PC-9 (cell line): Measurements from ENCODE around the gene SELENOI. TPM values are rescaled to one million over a fixed set of nuclear protein-coding genes. Genes with fewer than 3 reads are reported as not detected.

Experiments used
- BruUV-seq: library from RNA; stranded (reverse); fragments of 400-500 nt; replicated peaks from 2 replicates; lab custom pipeline; 2021; lab: Mats Ljungman, UMichigan
- CTCF ChIA-PET: fragments of 300-600 bp; sonication (Branson Sonifier 250); formaldehyde crosslinking; loops from one replicate; lab custom pipeline; 2022; ENCODE audit warnings: antibody characterized with exemption; lab: Charles Lee
- POLR2A ChIA-PET: fragments of 300-600 bp; sonication (Branson Sonifier 250); formaldehyde crosslinking; loops from one replicate; lab custom pipeline; 2022; ENCODE audit warnings: antibody characterized with exemption; ENCODE audit not compliant: unreplicated experiment; lab: Charles Lee
- DNase-seq, 2 experiments: peaks; one replicate each; pipeline versions ENCODE4 v3.0.0 to v3.0.0-alpha.2; 2015 to 2022; ENCODE audit warnings: mixed read lengths in 1 of 2
- H2AFZ ChIP-seq: fragments of 200-600 bp; sonication (generic); 2 replicates; pipeline ENCODE4 v1.8.1; 2017; ENCODE audit warnings: antibody characterized with exemption
- H3F3A ChIP-seq: fragments of 200-600 bp; sonication (generic); 2 replicates; pipeline ENCODE4 v1.8.1; 2017; ENCODE audit warnings: antibody characterized with exemption, mild to moderate bottlenecking, low read depth; ENCODE audit not compliant: insufficient read depth
- H3K27ac ChIP-seq: fragments of 200-600 bp; sonication (generic); 2 replicates; pipeline ENCODE4 v1.6.1; 2016; ENCODE audit warnings: mixed run types
- H3K27me3 ChIP-seq: fragments of 200-600 bp; sonication (generic); 2 replicates; pipeline ENCODE4 v1.6.1; 2016; ENCODE audit warnings: low read depth, mixed run types; ENCODE audit not compliant: insufficient read depth
- H3K36me3 ChIP-seq: fragments of 200-600 bp; sonication (generic); 2 replicates; pipeline ENCODE4 v1.6.1; 2016; ENCODE audit warnings: low read depth, mixed run types
- H3K4me1 ChIP-seq: fragments of 200-600 bp; sonication (generic); replicated peaks from 2 replicates; pipeline ENCODE4 v1.6.1; 2016; ENCODE audit warnings: mixed run types; ENCODE audit not compliant: insufficient read depth
- H3K4me2 ChIP-seq: fragments of 200-600 bp; sonication (generic); 2 replicates; pipeline ENCODE4 v1.6.1; 2017; ENCODE audit warnings: mixed run types
- H3K4me3 ChIP-seq: fragments of 200-600 bp; sonication (generic); 2 replicates; pipeline ENCODE4 v1.6.1; 2016; ENCODE audit warnings: mixed run types
- H3K79me2 ChIP-seq: fragments of 200-600 bp; sonication (generic); 2 replicates; pipeline ENCODE4 v1.6.1; 2017; ENCODE audit warnings: low read depth, mixed run types
- H3K9me2 ChIP-seq: fragments of 200-600 bp; sonication (generic); 2 replicates; pipeline ENCODE4 v1.8.1; 2017; ENCODE audit warnings: mild to moderate bottlenecking; ENCODE audit not compliant: insufficient read depth
- H3K9me3 ChIP-seq: fragments of 200-600 bp; sonication (generic); 2 replicates; pipeline ENCODE4 v1.8.1; 2016; ENCODE audit warnings: low read depth; ENCODE audit not compliant: insufficient read depth
- H4K20me1 ChIP-seq: fragments of 200-600 bp; sonication (generic); 2 replicates; pipeline ENCODE4 v1.8.1; 2017; ENCODE audit not compliant: insufficient read depth
- EZH2 ChIP-seq: fragments of 200-600 bp; sonication (generic); IDR thresholded peaks from 2 replicates; pipeline ENCODE4 v1.8.0; 2017; ENCODE audit warnings: antibody characterized with exemption, low read depth
- intact Hi-C: fragments of 100-400 bp; cut with micrococcal nuclease; formaldehyde crosslinking; loops from one replicate; pipeline ENCODE4 v1.10.0; 2022; ENCODE audit not compliant: unreplicated experiment
- total RNA-seq: library from RNA; stranded (reverse); gene quantifications from 2 replicates; pipeline ENCODE4 v1.2.3, GENCODE V29; 2021
- TF ChIP-seq, protein P1 (sequence below): fragments of 200-600 bp; sonication (generic); conservative IDR thresholded peaks from 2 replicates; pipeline ENCODE4 v1.6.1; 2017; ENCODE audit warnings: mixed run types, antibody characterized with exemption, mild to moderate bottlenecking, moderate library complexity

Gene SELENOI
- total RNA-seq, 1 experiment from 2014 or later = 60.8 TPM

DNA sequence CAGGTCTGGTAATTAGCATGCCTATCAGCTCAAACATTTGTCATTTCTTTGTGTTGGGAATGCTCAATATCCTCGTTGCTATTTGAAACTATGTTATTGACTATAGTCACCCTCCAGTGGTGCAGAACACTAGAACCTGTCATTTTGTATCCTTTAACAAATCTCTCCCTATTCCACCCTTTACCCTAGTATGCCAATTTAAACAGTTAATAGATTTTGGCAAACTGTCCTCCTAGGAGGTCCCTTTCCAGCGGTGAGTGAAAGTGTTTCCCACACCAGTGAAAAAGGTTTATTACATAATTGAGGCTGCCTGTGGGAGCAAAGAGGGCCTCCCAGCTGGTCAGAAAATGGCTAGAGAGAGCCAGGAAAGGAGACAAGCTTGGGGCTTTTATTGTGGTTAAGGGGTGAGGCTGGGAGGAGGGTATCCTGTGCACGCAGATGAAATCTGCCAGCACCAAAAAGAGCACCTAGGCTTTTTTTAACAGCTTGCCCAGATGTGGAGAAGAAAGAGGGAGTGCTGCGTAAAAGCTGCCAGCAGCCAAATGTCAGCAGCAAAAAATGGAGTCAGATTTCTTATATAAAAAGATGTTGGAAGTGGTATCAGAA is 53.9 kb downstream of the SELENOI start:
- BruUV-seq = no TSS peak
- DNase-seq = no peak

DNA sequence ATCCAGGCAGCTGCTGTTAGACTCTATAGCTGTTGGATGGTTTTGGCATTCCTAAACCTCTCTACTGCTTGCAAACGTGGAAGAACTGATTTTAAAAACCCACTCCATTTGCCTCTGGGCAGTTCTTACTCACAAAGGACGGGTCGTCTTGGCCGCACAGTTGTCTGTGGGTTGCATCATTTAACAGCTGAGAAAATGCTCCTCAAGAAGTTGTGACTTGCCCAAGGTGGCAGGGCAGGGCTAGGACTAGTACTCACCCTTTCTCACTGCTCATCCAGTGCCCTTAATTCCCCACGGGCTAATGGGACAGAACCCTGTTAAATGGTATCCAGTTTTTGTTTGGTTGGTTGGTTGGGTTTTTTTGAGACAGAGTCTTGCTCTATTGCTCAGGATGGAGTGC is 54.8 kb downstream of the SELENOI start:
- H2AFZ ChIP-seq = no peak overlapping the region
- intact Hi-C loops = no loop called here
- no peak for DNase-seq
- no peaks in the 10 kb centered on the region for H3K9me3 ChIP-seq
- TF ChIP-seq, protein P1, sequence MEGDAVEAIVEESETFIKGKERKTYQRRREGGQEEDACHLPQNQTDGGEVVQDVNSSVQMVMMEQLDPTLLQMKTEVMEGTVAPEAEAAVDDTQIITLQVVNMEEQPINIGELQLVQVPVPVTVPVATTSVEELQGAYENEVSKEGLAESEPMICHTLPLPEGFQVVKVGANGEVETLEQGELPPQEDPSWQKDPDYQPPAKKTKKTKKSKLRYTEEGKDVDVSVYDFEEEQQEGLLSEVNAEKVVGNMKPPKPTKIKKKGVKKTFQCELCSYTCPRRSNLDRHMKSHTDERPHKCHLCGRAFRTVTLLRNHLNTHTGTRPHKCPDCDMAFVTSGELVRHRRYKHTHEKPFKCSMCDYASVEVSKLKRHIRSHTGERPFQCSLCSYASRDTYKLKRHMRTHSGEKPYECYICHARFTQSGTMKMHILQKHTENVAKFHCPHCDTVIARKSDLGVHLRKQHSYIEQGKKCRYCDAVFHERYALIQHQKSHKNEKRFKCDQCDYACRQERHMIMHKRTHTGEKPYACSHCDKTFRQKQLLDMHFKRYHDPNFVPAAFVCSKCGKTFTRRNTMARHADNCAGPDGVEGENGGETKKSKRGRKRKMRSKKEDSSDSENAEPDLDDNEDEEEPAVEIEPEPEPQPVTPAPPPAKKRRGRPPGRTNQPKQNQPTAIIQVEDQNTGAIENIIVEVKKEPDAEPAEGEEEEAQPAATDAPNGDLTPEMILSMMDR = no peak
- TF ChIP-seq EZH2 = no peak
- H3K9me2 ChIP-seq = no peaks in the 10 kb centered on the region
- H3K4me3 ChIP-seq = no peak overlapping the region
- CTCF ChIA-PET = no interaction called here
- no peaks in the 10 kb centered on the region for H3K36me3 ChIP-seq
- H3K4me1 ChIP-seq = no peaks in the 10 kb centered on the region
- POLR2A ChIA-PET = no interaction called here
- BruUV-seq = no TSS peak
- no peak overlapping the region for H3K27ac ChIP-seq
- no peak overlapping the region for H3K4me2 ChIP-seq
- H3K79me2 ChIP-seq = no peaks in the 10 kb centered on the region
- H3K27me3 ChIP-seq = no peaks in the 10 kb centered on the region
- H4K20me1 ChIP-seq = no peaks in the 10 kb centered on the region
- peaks cover 20% of the 10 kb centered on the region; the same call in 1 of the 2 replicates for H3F3A ChIP-seq

More for the DNA sequence above, 53.9 kb downstream of the SELENOI start:
- no peak overlapping the region for H3K4me2 ChIP-seq
- H3K4me1 ChIP-seq = no peaks in the 10 kb centered on the region
- H3K27me3 ChIP-seq = no peaks in the 10 kb centered on the region
- H3K36me3 ChIP-seq = no peaks in the 10 kb centered on the region
- intact Hi-C loops = no loop called here
- no peaks in the 10 kb centered on the region for H3K9me2 ChIP-seq
- no peaks in the 10 kb centered on the region for H4K20me1 ChIP-seq
- H3K79me2 ChIP-seq = no peaks in the 10 kb centered on the region
- no peak overlapping the region for H2AFZ ChIP-seq
- ChIA-PET POLR2A (interaction anchor here (0.6 kb wide), 1 partner anchor 35 kb away, joined by 3 read pairs; no protein-coding TSS in a partner anchor), CTCF (no interaction called here)
- H3K9me3 ChIP-seq = no peaks in the 10 kb centered on the region
- TF ChIP-seq EZH2 = no peak
- TF ChIP-seq, protein P1 = no peak
- no peak overlapping the region for H3K4me3 ChIP-seq
- no peak overlapping the region for H3K27ac ChIP-seq
- H3F3A ChIP-seq = peaks cover 20% of the 10 kb centered on the region; the same call in 1 of the 2 replicates

DNA sequence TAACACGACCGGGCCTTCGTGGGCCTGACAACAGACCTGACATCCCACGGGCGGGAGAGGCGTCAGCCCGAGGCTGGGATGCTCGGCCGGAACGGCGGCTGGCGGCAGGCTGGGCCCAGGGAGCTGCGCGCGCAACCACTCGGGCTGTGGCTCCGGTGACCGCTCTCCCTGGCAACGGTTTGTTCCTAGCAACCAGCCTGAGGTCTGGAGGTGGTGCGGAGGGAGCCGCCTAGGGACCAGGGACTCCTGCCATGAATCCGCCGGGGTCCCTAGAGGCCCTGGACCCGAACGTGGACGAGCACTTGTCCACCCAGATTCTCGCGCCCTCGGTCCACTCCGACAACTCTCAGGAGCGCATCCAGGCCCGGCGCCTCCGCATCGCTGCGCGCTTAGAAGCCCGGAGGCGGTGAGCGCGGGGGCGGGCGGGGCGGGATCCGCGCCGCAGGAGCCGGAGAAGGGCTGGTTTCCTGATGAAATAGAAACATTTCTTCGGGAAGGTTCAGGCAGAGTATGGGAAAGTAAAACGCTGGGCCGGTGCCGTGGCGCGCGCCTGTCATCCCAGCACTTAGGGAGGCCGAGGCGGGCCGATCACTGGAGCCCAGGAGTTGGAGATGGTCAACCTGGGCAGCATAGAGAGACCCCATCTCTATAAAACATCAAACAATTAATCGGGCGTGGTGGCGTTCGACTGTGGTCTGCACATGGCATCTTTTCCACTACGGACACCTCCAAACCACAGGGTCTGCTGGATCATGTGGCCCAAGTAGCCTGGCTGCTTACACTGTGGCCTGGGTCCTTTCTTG is 56.0 kb downstream of the SELENOI start, which contains the start of gene DRC1:
Gene DRC1 (plus strand): TSS at position 182 of the 803 bp plus-strand sequence. CDS start 70 bp downstream, at position 252.
- no TSS peak for BruUV-seq
- H3F3A ChIP-seq = peaks cover 11% of the 10 kb centered on the region; the same call in 1 of the 2 replicates
- intact Hi-C loops = no loop called here
- H3K9me3 ChIP-seq = no peaks in the 10 kb centered on the region
- ChIA-PET CTCF (no interaction called here), POLR2A (interaction anchor here (0.6 kb wide), 1 partner anchor 431 kb away, joined by 3 read pairs; no protein-coding TSS in a partner anchor)
- no peak within 1 kb of the TSS for H2AFZ ChIP-seq
- H3K79me2 ChIP-seq = no peaks in the 10 kb centered on the region
- TF ChIP-seq, protein P1 = no peak
- TF ChIP-seq EZH2 = no peak
- no peaks in the 10 kb centered on the region for H4K20me1 ChIP-seq
- peak in 1 of 2 experiments; percentile 82 for DNase-seq
- H3K4me1 ChIP-seq = no peaks in the 10 kb centered on the region
- no peaks in the 10 kb centered on the region for H3K27me3 ChIP-seq
- no peak within 1 kb of the TSS for H3K4me2 ChIP-seq
- H3K27ac ChIP-seq = no peak within 1 kb of the TSS
- no peak within 1 kb of the TSS for H3K4me3 ChIP-seq
- H3K36me3 ChIP-seq = no peaks in the 10 kb centered on the region
- no peaks in the 10 kb centered on the region for H3K9me2 ChIP-seq
